A549 treated with RU486 at 1 μM for 4 hours (cell line): ENCODE data around the gene OR5M3. TPM values are rescaled to one million over a fixed set of nuclear protein-coding genes. Genes with fewer than 3 reads are reported as not detected.

Source experiments
- total RNA-seq: library from RNA; stranded (reverse); fragments of 200-300 nt; extraction: Qiagen RNA extraction; gene quantifications from 5 replicates; pipeline ENCODE4 v1.2.3, GENCODE V29; 2022; ENCODE audit warnings: low read depth

The OR5M3 gene
- total RNA-seq: not detected in 5 replicates

GRCh38 chr11:56473252-56473651 is at the start of gene OR5M3:
Gene OR5M3 (minus strand): TSS chr11:56473352. CDS start chr11:56470497, 2,855 bp downstream.

GRCh38 chr11:56491270-56491669 is 18.1 kb upstream of the OR5M3 start, which contains the start of gene OR5M8:
Gene OR5M8 (minus strand): TSS chr11:56491370. CDS start chr11:56491370, 0 bp downstream.

Other genes with a start within 250 kb of the OR5M3 start
- gene OR5T2, start 239.1 kb downstream of the OR5M3 start, total RNA-seq: not detected in 5 replicates
- not detected in 5 replicates for gene OR5T3, start 221.1 kb downstream of the OR5M3 start, total RNA-seq
- gene OR5T1, start 199.2 kb downstream of the OR5M3 start, total RNA-seq: not detected in 5 replicates
- gene OR8H1, start 181.1 kb downstream of the OR5M3 start, total RNA-seq: not detected in 5 replicates
- not detected in 5 replicates for gene OR8K3, start 158.2 kb downstream of the OR5M3 start, total RNA-seq
- not detected in 5 replicates for gene OR8K1, start 127.3 kb downstream of the OR5M3 start, total RNA-seq
- gene OR8J1, start 119.1 kb downstream of the OR5M3 start, total RNA-seq: not detected in 5 replicates
- not detected in 5 replicates for gene OR8U1, start 97.7 kb downstream of the OR5M3 start, total RNA-seq
- gene OR5AL1, start 60.7 kb downstream of the OR5M3 start, total RNA-seq: not detected in 5 replicates
- not detected in 5 replicates for gene OR5M8, start 18.0 kb upstream of the OR5M3 start, total RNA-seq
- not detected in 5 replicates for gene OR5M11, start 69.9 kb upstream of the OR5M3 start, total RNA-seq
- not detected in 5 replicates for gene OR5M10, start 104.4 kb upstream of the OR5M3 start, total RNA-seq
- not detected in 5 replicates for gene OR5M1, start 141.5 kb upstream of the OR5M3 start, total RNA-seq
- not detected in 5 replicates for gene OR5AP2, start 169.1 kb upstream of the OR5M3 start, total RNA-seq
- gene OR5AR1, start 190.3 kb upstream of the OR5M3 start, total RNA-seq: not detected in 5 replicates
- not detected in 5 replicates for gene OR9G1, start 225.7 kb upstream of the OR5M3 start, total RNA-seq